IPS DF 4.7 (cell line): ENCODE data around the gene C19orf44.
"Not testable (repeated sequence)": the region's sequence is repeated elsewhere in the genome, so short reads cannot be mapped to it uniquely, and the experiment has no call there.

Experiments
- DNase-seq: peaks from one replicate; pipeline ENCODE4 v3.0.0-alpha.2; 2013; ENCODE audit warnings: low spot score; ENCODE audit errors: extremely low read depth

The C19orf44 gene

DNA sequence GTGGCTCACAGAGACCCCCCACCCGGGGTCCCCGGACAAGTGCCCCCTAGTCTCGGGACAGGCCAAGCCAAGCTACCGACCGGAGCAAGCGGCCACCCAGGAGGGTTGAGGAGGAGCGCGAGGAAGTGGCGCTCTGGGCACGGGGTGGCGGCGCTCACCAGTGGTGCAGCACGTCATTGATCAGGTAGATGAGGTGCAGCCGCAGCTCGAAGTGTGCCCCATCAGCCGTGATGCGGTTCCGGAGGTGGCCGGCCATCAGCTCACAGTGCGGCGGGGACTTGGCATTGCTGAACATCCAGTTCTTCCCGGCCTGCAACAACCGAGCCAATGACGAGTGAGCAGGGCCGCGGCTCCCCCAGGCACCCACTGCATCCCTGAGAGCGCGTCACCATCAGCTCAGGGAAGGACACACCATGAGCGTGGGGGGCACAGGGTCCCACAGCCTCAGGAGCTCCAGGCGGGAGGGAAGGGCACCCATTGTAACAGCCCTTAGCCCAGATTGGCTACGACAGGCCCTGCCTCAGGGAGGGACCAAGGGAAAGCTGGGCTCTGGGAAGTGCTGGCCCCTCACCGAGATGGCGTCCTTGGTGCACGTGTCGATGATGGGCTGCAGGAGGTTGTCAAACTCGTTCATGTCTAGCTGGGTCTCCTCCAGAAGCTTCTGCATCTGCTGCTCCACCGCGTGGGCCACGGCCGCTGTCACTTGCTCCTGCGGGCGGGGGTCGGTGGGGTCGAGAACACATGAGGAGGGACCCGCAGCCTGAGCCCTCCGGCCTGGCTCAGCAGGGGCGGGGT is 36.4 kb downstream of the C19orf44 start:
- no peak for DNase-seq

DNA sequence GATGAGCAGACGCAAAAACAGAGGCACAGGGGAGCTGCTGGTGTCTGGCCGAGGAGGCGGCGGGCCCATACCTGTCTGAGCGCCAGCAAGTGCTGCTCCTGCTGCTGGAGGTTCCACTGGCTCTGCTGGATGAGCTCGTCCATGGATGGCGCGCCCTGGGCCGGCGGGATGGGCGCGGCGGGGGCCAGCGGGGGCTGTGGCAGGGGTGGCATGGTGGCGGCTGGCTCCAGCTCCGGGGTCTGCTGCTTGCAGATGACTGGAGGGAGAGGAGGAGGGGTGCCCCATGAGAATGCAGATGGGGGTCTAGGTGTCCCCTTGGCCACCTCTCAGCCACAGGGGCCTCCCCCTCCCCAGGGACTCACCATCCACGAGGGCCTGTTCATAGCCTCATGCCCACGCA is 39.2 kb downstream of the C19orf44 start:
- no peak for DNase-seq

DNA sequence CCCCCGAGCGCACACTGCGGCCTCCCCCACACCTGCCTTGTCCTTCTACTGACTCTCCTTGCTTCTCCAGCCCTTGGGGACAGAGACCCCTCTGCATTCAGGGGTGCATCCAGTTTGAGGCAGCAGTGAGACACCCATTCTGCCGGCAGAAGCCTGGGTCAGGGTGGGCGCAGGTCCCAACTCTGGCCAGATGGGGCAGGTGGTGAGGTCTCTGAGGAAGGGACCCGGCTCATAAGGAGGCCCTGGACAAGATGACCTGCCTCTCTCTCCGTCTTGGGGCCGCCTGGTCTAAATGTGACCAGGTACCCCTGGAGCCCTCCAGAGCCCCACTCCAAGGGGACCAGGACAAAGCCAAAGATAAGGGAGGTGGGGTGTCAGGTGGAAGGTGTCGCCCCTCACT is 39.9 kb downstream of the C19orf44 start:
- DNase-seq = no peak

DNA sequence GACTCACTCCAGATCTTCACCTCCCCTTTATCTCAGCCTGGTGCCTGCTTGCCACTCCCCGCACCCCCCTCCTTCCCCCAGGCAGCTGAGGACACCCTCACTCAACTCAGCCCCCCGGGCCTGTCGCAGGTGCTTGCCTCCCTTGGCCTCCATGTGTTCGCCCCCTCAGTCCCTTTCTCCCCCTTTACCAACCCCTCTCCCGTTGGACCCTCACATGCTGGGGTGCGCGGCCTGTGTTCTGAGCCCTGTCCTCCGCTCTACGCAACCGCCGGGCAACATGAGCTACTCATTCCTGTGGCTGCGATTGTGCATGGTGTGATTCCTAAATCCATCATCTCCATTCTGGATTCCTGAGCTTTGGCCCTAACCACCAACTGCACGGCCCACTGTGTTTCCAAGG is 40.9 kb downstream of the C19orf44 start:
- no peak for DNase-seq

DNA sequence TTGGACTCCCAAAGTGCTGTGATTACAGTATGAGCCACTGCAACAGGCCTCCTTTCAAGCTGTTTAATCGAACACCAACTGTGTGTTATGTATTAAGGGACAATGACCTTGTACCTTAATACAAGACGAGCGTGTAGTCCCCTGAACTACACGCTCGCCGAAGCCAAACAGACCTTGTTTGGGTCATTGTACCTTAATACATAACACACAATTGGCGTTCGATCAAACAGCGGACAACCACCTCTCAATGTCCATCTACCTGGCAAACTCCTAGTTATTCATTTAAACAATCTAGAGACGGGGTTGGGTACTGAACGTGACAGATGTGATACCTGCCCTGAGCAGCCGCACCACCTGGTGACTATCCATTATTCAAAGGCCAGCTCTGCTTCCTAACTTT is 44.8 kb downstream of the C19orf44 start:
- DNase-seq = no peak

DNA sequence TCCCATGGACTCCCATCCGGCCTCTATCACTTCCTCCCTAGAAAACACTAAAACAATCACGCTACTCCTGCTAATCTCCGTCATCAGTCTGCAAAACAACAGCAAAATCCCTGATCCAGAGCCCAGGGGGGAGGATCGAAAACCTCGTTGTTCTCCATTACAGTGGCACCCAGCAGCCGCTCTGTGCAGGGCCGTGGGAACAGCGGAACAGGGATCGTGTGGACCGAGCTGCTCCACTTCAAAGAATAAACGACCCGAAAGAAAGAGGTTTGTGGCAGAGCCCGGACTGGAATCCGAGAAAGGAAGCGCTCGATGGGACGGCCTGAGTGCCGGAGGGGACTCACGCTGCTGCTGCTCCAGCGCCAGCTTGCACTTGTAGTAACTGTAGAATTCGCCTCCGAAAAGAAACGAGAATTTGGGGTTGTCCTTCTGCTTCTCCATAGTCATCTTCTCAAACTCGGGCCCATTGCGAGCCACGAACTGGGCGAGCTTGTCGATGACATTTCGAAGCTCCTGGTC is 45.4 kb downstream of the C19orf44 start:
- no peak for DNase-seq

DNA sequence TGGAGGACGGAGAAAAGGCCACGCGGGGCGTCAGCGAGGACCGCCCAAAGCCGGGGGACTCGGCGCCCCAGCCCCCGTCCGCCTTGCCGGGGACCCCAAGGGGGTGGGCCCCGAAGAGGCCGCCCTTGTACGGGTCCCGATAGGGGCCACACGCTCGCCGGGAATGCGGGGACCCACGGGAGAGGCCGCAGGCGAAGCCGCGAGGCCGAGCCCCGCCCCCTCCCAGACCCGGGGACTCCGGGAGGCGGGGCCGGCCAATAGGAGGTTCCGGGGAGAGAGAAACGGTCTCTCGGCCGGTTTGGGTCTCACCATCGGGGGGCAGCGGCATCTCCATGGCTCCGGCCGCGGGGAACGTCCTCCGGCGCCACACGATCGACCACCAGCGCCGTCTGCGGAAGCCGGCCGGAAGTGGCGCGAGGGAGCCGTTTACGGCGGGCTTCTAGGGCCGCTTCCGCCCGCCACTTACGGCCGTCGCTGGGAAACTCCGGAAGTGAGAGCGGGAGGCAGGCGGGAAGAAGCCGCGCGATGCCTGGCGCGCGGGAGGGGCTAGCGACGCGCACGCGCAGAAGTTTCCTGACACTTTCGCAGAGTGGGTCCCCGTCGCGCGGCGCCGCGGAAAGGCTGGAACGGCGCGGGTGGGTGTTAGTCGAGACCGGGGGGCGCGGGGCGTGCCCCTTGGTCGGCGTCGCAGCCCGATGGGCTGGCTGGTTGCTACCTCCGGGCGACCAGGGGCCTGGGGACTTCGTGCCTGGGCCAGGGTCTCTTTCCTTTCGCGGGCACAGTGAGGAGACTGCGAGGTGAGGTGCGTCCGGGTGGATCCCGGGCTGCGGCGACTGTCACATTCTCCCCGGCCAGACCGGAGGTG is 46.1 kb downstream of the C19orf44 start, which contains the start of gene CHERP:
TSS of gene CHERP (minus strand) at position 393 of the 865 bp plus-strand sequence. CDS start at position 334, 59 bp downstream.
- peak; percentile 56 for DNase-seq

DNA sequence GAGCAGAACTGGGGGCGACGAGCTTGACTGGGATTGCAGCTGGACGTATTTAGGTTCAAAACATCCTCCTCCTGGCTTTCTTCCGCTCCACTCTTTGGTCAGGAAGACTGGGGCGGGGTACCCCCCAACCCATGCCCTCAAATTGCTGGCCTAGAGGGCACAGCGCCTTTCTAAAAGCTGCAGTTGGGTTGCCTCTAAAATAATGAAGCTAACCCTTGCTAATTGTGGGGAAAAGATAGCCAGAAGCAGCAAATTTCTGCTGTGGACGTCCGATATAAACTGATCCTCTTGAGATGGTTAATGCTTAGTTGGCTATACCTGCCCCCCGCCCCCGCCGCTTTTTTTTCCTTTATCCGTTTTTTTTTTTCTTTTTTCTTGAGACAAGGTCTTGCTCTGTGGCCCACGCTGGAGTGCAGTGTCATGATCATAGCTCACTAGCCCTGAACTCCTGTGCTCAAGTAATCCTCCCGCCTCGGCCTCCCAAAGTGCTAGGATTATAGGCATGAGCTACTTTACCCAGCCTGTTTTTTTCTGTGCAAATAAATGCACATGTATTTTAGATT is 46.8 kb downstream of the C19orf44 start:
- DNase-seq = no peak

DNA sequence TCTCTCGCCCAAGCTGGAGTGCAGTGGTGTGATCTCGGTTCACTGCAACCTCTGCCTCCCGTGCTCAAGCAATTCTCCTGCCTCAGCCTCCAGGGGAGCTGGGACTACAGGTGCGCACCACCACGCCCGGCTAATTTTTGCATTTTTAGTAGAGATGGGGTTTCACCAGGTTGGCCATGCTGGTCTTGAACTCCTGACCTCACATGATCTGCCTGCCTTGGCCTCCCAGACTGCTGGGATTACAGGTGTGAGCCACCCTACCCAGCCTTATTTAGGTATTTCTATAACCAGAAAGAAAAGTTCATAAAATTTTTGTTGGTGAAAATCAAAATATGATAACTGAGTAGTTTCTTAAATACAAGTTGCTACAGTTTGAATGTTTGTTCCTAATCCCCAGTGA is 47.5 kb downstream of the C19orf44 start:
- not testable (repeated sequence) for DNase-seq

DNA sequence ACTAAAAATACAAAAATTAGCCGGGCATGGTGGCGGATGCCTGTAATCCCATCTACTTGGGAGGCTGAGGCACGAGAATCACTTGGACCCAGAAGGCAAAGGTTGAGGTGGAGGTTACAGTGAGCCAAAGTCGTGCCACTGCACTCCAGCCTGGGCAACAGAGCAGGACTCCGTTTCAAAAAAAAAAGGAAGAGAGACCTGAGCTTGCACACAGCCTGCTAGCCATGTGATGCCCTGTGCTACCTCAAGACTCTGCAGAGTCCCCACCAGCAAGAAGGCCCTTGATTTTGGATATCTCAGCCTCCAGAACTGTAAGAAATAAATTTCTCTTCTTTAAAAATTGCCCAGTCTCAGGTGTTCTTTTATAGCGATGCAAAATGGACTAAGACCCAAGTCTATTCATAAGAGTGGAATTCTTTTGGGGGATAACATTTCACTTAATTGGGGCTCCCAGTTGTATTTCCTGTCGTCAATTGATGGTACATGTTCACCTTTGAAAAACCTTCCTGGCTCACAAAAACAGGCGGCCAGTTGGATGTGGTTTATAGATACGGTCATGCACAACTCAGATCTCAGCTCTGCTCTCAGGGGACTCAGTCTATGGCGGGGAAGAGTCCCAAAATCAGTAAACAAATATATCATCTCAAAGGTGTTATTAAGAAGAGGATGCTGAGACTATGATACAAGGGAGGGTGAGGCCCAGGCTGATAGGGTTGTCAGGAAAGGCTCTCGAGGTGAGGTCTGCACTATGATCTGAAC is 48.5 kb downstream of the C19orf44 start:
- DNase-seq = no peak

DNA sequence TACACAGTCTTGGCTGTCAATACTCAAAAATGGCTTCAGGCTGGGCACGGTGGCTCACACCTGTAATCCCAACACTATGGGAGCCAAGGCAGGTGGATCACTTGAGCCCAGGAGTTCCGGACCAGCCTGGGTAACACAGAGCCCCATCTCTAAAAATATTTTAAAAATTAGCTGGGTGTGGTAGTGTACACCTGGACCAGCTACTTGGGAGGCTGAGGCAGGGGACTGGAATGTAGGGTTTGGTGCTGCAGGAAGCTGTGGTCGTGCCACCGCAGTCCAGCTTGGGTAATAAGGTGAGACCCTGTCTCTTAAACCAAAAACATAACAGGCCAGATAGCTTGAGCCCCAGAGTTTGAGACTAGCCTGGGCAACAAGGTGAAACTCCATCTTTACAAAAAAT is 52.8 kb downstream of the C19orf44 start:
- no peak for DNase-seq

DNA sequence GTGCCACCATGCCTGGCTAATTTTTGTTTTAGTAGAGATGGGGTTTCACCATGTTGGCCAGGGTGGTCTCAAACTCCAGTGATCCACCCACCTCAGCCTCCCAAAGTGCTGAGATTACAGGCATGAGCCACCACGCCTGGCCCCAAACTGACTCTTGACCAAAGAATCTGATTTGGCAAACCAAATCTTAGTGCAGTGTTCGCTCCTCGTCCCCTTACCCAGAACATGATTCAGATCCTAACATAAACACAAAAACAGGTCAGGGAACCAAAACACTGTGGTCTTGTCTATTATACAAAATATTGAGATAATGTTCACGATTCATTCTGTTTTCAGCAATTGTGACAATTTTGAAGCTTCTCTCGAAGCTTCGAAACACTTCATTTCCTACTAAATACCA is 55.7 kb downstream of the C19orf44 start:
- not testable (repeated sequence) for DNase-seq

DNA sequence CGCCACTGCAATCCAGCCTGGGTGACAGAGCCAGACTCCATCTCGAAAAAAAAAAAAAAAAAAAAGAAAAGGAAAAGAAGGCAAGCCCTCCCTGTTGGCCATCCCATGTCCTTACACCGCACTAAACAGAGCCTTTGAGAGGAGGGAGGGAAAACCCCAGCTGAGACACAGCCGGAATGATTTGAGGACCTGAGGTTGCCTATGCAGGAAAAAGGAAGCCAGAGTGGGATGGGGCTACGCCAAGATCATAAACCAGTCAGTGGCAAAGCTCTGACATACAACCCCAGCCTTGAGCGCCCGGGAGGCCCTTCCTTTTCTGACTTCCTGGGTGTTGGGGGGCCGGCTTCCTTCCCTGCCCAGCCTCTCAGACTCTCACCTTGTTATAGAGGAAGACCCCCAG is 58.6 kb downstream of the C19orf44 start:
- no peak for DNase-seq

DNA sequence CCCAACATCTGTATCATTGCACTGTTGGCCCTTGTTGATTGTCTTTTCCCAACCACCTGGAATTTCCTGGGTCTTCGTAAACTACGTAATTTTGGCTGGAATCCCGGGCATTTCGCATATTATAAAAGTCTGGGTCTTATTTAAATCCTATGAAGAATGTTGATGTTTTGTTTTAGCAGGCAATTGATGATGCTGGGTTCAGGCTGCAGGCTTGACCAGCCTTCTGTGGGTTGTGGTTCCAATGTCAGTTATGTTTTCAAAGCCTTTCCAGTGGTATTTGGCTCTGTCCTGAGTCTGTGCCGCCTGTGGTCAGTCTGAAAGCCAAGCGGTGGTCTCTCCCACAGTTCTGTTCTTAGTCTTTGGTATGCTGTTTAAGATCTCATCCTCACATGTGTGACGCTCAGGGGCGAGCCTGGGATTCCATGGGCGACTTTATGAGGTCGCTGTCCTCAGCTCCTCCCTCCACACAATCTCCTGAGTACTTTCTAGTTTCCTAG is 63.6 kb downstream of the C19orf44 start:
- DNase-seq = no peak

DNA sequence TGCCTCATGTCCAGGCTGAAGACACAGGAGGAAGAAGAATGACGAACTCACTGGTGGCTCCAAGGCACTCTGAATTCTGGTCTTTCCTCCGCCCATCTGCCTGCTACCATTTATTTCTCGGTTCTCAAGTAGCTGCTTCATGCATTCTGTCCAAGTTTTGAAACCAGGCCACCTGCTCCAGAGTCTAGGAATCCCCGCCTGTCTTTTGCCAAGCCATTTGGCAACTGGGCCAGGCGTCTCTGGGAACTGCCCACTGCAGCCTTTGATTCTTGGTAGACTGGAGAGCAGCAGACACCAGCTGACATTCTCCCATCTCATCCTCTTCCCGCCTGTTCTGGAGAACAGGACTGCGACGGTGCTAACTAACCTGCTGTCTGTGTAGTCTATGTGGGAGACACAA is 65.2 kb downstream of the C19orf44 start:
- DNase-seq = no peak

DNA sequence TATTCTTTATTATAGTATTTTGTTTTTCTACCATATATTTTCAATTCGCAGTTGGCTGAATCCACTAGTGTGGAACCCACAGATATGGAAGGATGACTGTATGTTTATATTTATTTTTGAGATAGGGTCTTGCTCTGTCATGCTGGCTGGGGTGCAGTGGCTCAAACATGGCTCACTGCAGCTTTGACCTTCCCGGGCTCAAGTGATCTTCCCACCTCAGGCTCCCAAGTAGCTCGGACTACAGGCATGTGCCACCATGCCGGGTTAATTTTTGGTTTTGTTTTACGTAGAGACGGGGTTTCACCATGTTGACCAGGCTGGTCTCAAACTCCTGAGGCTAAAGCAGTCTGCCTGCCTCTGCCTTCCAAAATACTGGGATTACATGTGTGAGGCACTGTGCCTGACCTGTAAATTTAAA is 66.4 kb downstream of the C19orf44 start:
- no peak for DNase-seq

DNA sequence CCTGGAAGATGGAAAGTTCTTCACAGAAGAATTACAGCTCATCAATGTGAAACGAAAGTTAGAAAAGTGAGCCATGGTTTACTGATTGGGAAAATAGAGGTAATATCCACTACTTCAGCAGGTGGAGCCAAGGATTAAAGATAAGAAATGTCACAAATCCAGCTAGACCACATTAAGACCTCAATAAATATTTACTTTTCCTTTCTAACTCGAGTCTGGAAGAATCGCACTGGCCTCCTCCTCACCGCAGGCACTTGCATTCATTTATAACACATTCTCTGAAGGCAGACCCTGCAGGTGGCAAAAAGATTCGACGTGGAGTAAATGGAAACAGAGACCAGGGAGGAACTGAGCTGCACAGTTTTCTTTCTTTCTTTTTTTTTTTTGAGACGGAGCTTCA is 68.6 kb downstream of the C19orf44 start:
- DNase-seq = no peak

DNA sequence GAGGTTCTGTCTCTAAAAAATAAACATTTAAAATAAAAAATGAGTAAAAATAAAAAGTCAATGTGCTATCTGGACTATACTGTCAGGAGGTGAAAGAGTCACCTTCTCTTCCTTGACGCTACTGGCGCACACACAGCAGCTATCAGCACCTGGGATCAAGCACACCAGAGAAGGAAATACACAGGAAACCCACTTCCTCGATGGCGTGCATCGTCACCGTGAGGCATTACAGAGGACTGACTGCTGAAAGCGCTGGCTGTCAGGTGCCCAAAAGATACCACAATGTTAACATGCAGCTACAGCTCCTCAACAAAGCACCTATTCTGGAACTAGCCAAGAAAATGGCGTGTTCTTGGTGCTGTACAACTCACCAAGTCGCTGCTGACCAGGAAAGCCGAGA is 70.0 kb downstream of the C19orf44 start:
- DNase-seq = no peak

DNA sequence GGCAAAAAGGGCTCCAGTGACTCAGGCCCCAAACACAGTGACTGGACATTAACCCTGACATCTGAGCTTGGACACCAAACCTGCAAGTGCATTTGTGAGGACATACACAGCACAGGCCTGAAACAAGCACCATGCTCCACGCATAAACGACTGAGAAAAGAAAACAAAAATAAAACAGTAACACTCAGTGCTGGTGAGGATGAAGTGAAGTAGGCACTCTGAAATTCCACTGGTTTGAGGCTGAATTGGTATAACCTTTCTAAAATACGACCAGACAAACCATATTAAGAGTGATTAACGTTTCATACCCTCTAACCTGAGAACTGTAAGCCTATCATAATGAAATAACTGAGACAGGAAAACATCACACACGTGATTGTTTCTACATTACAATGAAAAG is 70.5 kb downstream of the C19orf44 start:
- DNase-seq = no peak

DNA sequence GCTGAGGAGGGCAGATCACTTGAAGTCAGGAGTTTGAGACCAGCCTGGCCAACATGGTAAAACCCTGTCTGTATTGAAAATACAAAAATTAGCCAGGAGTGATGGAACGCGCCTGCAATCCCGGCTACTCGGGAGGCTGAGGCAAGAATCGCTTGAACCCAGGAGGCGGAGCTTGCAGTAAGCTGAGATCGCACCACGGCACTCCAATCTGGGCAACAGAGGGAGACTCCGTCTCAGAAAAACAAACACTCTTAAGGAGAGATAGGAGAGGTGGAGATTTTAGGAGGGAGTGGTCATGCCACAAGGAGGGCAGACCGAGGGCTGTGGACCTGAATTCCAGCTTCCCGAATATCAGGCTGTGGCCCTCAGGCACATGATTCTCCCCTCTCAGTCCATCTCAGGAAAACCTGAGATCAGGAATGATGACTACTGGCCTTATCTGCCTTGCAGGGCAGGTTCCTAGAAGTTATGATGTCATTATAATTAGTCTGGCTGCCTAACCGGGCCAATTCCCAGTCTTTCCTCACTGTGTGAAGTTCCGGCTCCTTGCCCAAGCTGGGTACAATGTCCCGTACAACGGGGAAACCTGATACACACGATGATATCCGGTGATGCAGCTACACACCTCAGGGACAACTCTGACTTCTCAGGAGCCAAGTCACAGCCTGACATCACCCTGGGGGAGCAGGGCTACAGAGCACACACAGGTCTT is 73.6 kb downstream of the C19orf44 start:
- DNase-seq = no peak
